Fibroblast of villous mesenchyme (primary cell): ENCODE data around the gene HEMGN. TPM values are rescaled to one million over a fixed set of nuclear protein-coding genes. Genes with fewer than 3 reads are reported as not detected.

ENCODE experiments used
- DNase-seq: peaks from one replicate; pipeline ENCODE4 v3.0.0-alpha.2; 2010; ENCODE audit warnings: low read depth
- H3K4me3 ChIP-seq: 2 replicates; pipeline ENCODE4 v1.5.1; 2011; ENCODE audit warnings: low read depth, mild to moderate bottlenecking, low read length
- CTCF ChIP-seq: IDR thresholded peaks from 2 replicates; pipeline ENCODE4 v1.5.1; 2012; ENCODE audit warnings: low read depth, mild to moderate bottlenecking, low read length; ENCODE audit not compliant: insufficient read depth
- small RNA-seq: library from RNA; depleted of rRNA; stranded (forward); fragments of <200 nt; gene quantifications from one replicate; pipeline ENCODE3, GENCODE V24; 2012
- total RNA-seq: library from RNA; depleted of rRNA; stranded (reverse); fragments of >200 nt; gene quantifications from 2 replicates; pipeline ENCODE4 v1.2.3, GENCODE V29; 2012

HEMGN gene
- total RNA-seq, 1 donor, result not detected

GRCh38 chr9:97889941-97890887, 47.8 kb downstream of the HEMGN start:
- peak; percentile 83 for TF ChIP-seq CTCF
- DNase-seq, result peak; percentile 19

GRCh38 chr9:97880336-97880735, 57.6 kb downstream of the HEMGN start:
- no peak overlapping the region for H3K4me3 ChIP-seq
- DNase-seq, result peak; percentile 8
- TF ChIP-seq CTCF, result no peak

More at GRCh38 chr9:97889941-97890887, 47.8 kb downstream of the HEMGN start:
- H3K4me3 ChIP-seq, result no peak overlapping the region

Small RNA genes lying within 50 kb of the gene (small RNA-seq; reads per million reads assigned to genes)
- not detected for gene RF00019

Other genes starting within 250 kb of the HEMGN start
- 7.8 and 9.0 TPM in 2 replicates for gene XPA, start 240.8 kb downstream of the HEMGN start, total RNA-seq
- gene FOXE1, start 84.9 kb downstream of the HEMGN start, total RNA-seq, result under 0.01 and 0.64 TPM in 2 replicates
- 14.5 and 15.5 TPM in 2 replicates for gene TRMO, start 15.7 kb downstream of the HEMGN start, total RNA-seq
- 9.9 and 10.3 TPM in 2 replicates for gene ANP32B, start 45.2 kb upstream of the HEMGN start, total RNA-seq
- gene NANS, start 118.6 kb upstream of the HEMGN start, total RNA-seq, result 89.9 and 94.1 TPM in 2 replicates
- 9.3 and 13.4 TPM in 2 replicates for gene TRIM14, start 181.1 kb upstream of the HEMGN start, total RNA-seq